Neutrophil (primary cell): Measurements from ENCODE around the gene SPC25.

ENCODE experiments used
- H3K27ac ChIP-seq: fragments of 200-600 bp; sonication (generic); 2 replicates; pipeline ENCODE4 v1.5.1; 2016; ENCODE audit warnings: mild to moderate bottlenecking, moderate library complexity
- H3K27me3 ChIP-seq: fragments of 200-600 bp; sonication (generic); 2 replicates; pipeline ENCODE4 v1.6.0; 2016; ENCODE audit warnings: mild to moderate bottlenecking
- H3K36me3 ChIP-seq: fragments of 200-600 bp; sonication (generic); 2 replicates; pipeline ENCODE4 v1.5.1; 2017
- H3K4me1 ChIP-seq, 2 experiments: fragments of 200-600 bp in 1 of 2; sonication (generic) in 1 of 2; 1 replicate in 1 of 2; 2 replicates in 1 of 2; pipeline versions ENCODE4 v1.5.1 to v1.6.1; 2013 to 2016; ENCODE audit warnings: low read depth in 1 of 2, low read length in 1 of 2, mild to moderate bottlenecking in 1 of 2, moderate library complexity in 1 of 2; ENCODE audit not compliant: control insufficient read depth in 1 of 2, insufficient read depth in 1 of 2
- H3K4me3 ChIP-seq, 2 experiments: fragments of 200-600 bp in 1 of 2; sonication (generic) in 1 of 2; 1 replicate in 1 of 2; 2 replicates in 1 of 2; pipeline ENCODE4 v1.5.1; 2013 to 2016; ENCODE audit warnings: low read depth in 1 of 2, low read length in 1 of 2, mild to moderate bottlenecking in 1 of 2, moderate library complexity in 1 of 2
- H3K9me3 ChIP-seq: fragments of 200-600 bp; sonication (generic); 2 replicates; pipeline ENCODE4 v1.5.1; 2016
- TF ChIP-seq, protein P1 (sequence below): fragments of 200-600 bp; sonication (generic); IDR thresholded peaks from 2 replicates; pipeline ENCODE4 v1.5.1; 2016; ENCODE audit warnings: antibody characterized with exemption

Gene SPC25

GRCh38 chr2:168849610-168850009 is 40.6 kb downstream of the SPC25 start:
- Histone ChIP-seq H3K27ac (no peak overlapping the region), H3K4me3 (no peak overlapping the region), H3K9me3 (no peaks in the 10 kb centered on the region), H3K36me3 (peaks cover 10% of the 10 kb centered on the region), H3K4me1 (no peaks in the 10 kb centered on the region), H3K27me3 (no peaks in the 10 kb centered on the region)
- TF ChIP-seq, protein P1, sequence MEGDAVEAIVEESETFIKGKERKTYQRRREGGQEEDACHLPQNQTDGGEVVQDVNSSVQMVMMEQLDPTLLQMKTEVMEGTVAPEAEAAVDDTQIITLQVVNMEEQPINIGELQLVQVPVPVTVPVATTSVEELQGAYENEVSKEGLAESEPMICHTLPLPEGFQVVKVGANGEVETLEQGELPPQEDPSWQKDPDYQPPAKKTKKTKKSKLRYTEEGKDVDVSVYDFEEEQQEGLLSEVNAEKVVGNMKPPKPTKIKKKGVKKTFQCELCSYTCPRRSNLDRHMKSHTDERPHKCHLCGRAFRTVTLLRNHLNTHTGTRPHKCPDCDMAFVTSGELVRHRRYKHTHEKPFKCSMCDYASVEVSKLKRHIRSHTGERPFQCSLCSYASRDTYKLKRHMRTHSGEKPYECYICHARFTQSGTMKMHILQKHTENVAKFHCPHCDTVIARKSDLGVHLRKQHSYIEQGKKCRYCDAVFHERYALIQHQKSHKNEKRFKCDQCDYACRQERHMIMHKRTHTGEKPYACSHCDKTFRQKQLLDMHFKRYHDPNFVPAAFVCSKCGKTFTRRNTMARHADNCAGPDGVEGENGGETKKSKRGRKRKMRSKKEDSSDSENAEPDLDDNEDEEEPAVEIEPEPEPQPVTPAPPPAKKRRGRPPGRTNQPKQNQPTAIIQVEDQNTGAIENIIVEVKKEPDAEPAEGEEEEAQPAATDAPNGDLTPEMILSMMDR, result no peak

DNA sequence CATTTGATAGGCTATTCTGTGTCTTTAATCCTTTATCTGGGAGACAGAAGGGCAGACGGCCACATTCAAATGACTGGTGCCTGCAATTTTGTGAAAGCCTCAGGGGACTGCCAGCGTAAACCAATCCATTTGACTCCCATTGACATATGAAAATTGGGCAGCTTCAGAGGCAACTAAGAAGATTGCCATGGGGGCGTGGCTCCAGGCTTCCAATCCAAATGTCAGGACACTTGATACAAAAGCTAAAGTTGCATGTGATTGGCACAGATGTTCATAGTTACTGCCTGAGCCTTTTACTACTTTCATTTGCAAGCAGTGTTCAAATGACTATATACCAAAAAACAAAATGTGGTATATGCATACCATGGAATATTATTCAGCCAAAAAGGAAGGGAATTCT is 42.0 kb downstream of the SPC25 start:
- no peak overlapping the region for H3K27ac ChIP-seq
- TF ChIP-seq, protein P1, result no peak
- H3K36me3 ChIP-seq, result peaks cover 6% of the 10 kb centered on the region
- H3K9me3 ChIP-seq, result no peaks in the 10 kb centered on the region
- H3K27me3 ChIP-seq, result no peaks in the 10 kb centered on the region
- no peak overlapping the region for H3K4me3 ChIP-seq
- H3K4me1 ChIP-seq, result no peaks in the 10 kb centered on the region

- Histone ChIP-seq H3K36me3 (no peaks in the 10 kb centered on the region), H3K4me1 (no peaks in the 10 kb centered on the region), H3K4me3 (no peak overlapping the region), H3K27ac (no peak overlapping the region), H3K27me3 (no peaks in the 10 kb centered on the region), H3K9me3 (no peaks in the 10 kb centered on the region)
- TF ChIP-seq, protein P1, result no peak
These were observed 47.0 kb downstream of the SPC25 start for GRCh38 chr2:168843253-168843652.

DNA sequence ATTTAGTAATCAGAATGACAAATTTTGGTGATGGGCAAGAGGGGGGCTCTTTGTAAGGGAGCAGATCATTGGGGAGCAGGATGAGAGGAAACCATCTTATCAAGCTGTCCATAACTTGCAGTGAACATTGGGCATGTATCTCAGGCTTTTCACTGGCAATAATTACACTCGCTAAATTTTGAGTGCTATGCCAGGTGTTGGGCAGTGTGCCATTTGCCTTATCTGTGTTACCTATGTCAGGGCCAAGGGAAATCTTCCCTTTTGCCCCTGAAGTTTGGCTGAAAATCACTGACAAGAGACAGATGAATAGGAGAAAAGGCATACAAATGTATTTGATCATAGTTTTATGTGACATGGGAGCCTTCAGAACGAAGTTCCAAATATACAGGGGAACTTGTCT is 48.8 kb downstream of the SPC25 start:
- Histone ChIP-seq H3K4me1 (no peaks in the 10 kb centered on the region), H3K27me3 (no peaks in the 10 kb centered on the region), H3K4me3 (no peak overlapping the region), H3K27ac (no peak overlapping the region), H3K36me3 (no peaks in the 10 kb centered on the region), H3K9me3 (no peaks in the 10 kb centered on the region)
- TF ChIP-seq, protein P1, result no peak

- no peaks in the 10 kb centered on the region for H3K36me3 ChIP-seq
- H3K4me3 ChIP-seq, result no peak overlapping the region
- H3K9me3 ChIP-seq, result no peaks in the 10 kb centered on the region
- H3K27me3 ChIP-seq, result no peaks in the 10 kb centered on the region
- H3K27ac ChIP-seq, result no peak overlapping the region
- H3K4me1 ChIP-seq, result no peaks in the 10 kb centered on the region
- TF ChIP-seq, protein P1, result no peak
These were observed 54.3 kb downstream of the SPC25 start for GRCh38 chr2:168835969-168836368.

DNA sequence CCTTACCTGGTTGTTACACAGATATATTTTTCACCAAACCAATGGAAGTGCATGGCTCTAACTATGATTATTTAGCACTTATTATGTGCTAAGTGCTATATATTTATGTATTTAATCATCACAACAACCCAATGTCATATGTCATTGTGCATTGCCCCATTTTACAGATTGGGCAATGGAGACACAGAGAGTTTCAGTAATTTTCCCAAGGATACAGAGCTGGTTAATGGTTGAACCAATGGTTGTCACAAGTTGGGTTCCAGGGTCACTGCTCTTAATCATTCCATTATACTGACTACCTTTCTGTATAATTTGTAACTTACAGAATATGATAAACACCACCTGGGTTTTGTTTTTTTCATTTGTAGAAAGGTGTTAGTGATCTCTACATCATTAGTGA is 58.6 kb downstream of the SPC25 start:
- Histone ChIP-seq H3K27ac (no peak overlapping the region), H3K27me3 (no peaks in the 10 kb centered on the region), H3K4me3 (no peak overlapping the region), H3K36me3 (no peaks in the 10 kb centered on the region), H3K9me3 (no peaks in the 10 kb centered on the region), H3K4me1 (no peaks in the 10 kb centered on the region)
- TF ChIP-seq, protein P1, result no peak
